Sigmoid colon (tissue), 7 donors: Measurements from ENCODE around the gene ZDHHC12. TPM values are rescaled to one million over a fixed set of nuclear protein-coding genes. Genes with fewer than 3 reads are reported as not detected.
A peak's percentile ranks its signal among the peaks of the same experiment; 100 is the strongest.

Experiments used
- DNase-seq: peaks from one replicate; pipeline ENCODE4 v3.0.0-alpha.2; 2019
- H3K27ac ChIP-seq, 4 donors: fragments of 200-600 bp; sonication (generic); one replicate each; pipeline ENCODE4 v1.5.1; 2016 to 2019; ENCODE audit warnings: mild to moderate bottlenecking in 1 of 4
- H3K27me3 ChIP-seq, 3 donors: fragments of 200-600 bp; sonication (generic); one replicate each; pipeline ENCODE4 v1.5.1; 2019; ENCODE audit warnings: mild to moderate bottlenecking in 1 of 3
- H3K36me3 ChIP-seq, 4 donors: fragments of 200-600 bp; sonication (generic); one replicate each; pipeline ENCODE4 v1.5.1; 2016 to 2019
- H3K4me1 ChIP-seq, 4 donors: fragments of 200-600 bp; sonication (generic); one replicate each; pipeline ENCODE4 v1.5.1; 2017 to 2019
- H3K4me3 ChIP-seq, 4 donors: fragments of 200-600 bp; sonication (generic); one replicate each; pipeline ENCODE4 v1.5.1; 2017 to 2019; ENCODE audit warnings: mild to moderate bottlenecking in 2 of 4, moderate library complexity in 1 of 4
- H3K9me3 ChIP-seq, 4 donors: fragments of 200-600 bp in 3 of 4; sonication (generic) in 3 of 4; one replicate each; pipeline versions ENCODE4 v1.5.1 to v1.6.1; 2013 to 2019
- CTCF ChIP-seq, 4 experiments: fragments of 450-650 bp in 3 of 4; fragments of 200-600 bp in 1 of 4; IDR thresholded peaks; one replicate each; pipeline ENCODE4 v1.5.1; 2016 to 2019; ENCODE audit warnings: antibody characterized with exemption in 4 of 4, mild to moderate bottlenecking in 3 of 4, moderate library complexity in 2 of 4
- EP300 ChIP-seq, 4 donors: sonication (generic); formaldehyde crosslinking; IDR thresholded peaks; one replicate each; pipeline ENCODE4 v1.6.1; 2017; ENCODE audit warnings: antibody characterized with exemption in 4 of 4
- POLR2A ChIP-seq, 2 donors: fragments of 450-650 bp; IDR thresholded peaks; one replicate each; pipeline ENCODE4 v1.6.1; 2016; ENCODE audit warnings: antibody characterized with exemption in 2 of 2, mild to moderate bottlenecking in 2 of 2, moderate library complexity in 2 of 2
- POLR2AphosphoS5 ChIP-seq, 4 donors: sonication (generic); formaldehyde crosslinking; IDR thresholded peaks; one replicate each; pipeline ENCODE4 v1.6.1; 2017; ENCODE audit warnings: antibody characterized with exemption in 4 of 4
- WGBS, 2 donors: extraction: QIAGEN DNeasy Blood & Tissue Kit; methylation state at CpG; one replicate each; pipeline ENCODE4 v1.1.7; 2013; 5-methylcytosine and 5-hydroxymethylcytosine counted together
- intact Hi-C: fragments of 100-400 bp; cut with DNase I; formaldehyde crosslinking; loops from one replicate; pipeline ENCODE4 v1.15.1; 2023
- polyA plus RNA-seq, 3 donors: library from polyadenylated mRNA; stranded (reverse); fragments of 200-250 nt; gene quantifications; one replicate each; pipeline ENCODE4 v1.2.3, GENCODE V29; 2013
- total RNA-seq, 4 donors: library from RNA; depleted of rRNA; stranded (reverse); fragments of >200 nt; gene quantifications; one replicate each; pipeline ENCODE4 v1.1.0, GENCODE V29; 2016
- donor health status: healthy with polysubstance abuse.
- donor health status: Bipolar disorder and iron deficiency.
- donor health status: healthy.

The ZDHHC12 gene
- total and polyA plus RNA-seq, 7 donors: 13.3 to 123 (median 46.2) TPM

DNA sequence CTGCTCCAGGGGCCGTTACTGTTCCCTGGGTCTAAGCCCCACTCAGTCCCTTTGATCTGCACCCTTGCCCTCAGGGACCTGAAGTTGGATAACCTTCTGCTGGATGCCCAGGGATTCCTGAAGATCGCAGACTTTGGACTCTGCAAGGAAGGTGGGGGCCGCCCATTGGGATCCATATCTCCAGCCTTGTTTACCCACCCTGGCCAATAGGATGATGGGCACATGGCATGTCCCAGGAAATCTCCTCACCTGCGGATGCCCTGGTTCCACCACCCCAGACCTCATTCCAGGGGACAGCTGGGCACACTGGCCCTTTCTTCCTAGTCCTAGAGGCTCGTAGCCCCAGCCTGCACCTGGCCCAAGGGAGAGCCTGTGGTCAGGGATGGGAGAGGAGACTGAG is 5.5 kb downstream of the ZDHHC12 start:
- intact Hi-C loops: no loop called here
- no peaks in the 10 kb centered on the region for H3K36me3 ChIP-seq
- peaks cover 0 to 6% (median 2%) of the 10 kb centered on the region in 4 donors for H3K4me1 ChIP-seq
- TF ChIP-seq CTCF (IDR thresholded peaks at IDR 0.05) (no peak), POLR2A (IDR thresholded peaks at IDR 0.05) (no peak), POLR2AphosphoS5 (IDR thresholded peaks at IDR 0.05) (no peak), EP300 (IDR thresholded peaks at IDR 0.05) (no peak)
- no peak for DNase-seq
- no peak overlapping the region for H3K27ac ChIP-seq
- H3K4me3 ChIP-seq: no peak overlapping the region
- no peaks in the 10 kb centered on the region for H3K27me3 ChIP-seq
- no peaks in the 10 kb centered on the region for H3K9me3 ChIP-seq
- 48 to 80% methylated on average over 5 of the region's 5 CpGs for WGBS, 2 donors

DNA sequence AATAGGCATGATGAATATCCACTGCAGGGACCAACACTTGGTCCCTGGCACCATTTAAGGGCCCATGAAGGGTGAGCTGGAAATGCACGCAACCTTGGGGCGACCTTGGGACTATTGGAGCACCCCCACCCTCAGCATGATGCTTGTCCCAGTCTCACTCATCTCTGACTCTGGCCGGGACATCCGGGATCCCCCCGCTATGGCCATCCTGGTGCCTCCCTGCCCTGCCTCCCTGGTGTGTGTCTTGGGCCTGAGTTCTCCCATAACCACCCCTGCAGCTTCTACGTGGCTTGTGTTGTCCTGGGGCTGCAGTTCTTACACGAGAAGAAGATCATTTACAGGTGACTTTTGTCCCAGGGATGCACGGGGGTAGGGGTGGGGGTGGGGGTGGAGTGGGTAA is 5.9 kb downstream of the ZDHHC12 start:
- intact Hi-C loops: no loop called here
- TF ChIP-seq EP300 (IDR thresholded peaks at IDR 0.05) (no peak), POLR2AphosphoS5 (IDR thresholded peaks at IDR 0.05) (no peak), CTCF (IDR thresholded peaks at IDR 0.05) (no peak), POLR2A (IDR thresholded peaks at IDR 0.05) (no peak)
- no peaks in the 10 kb centered on the region for H3K9me3 ChIP-seq
- no peak for DNase-seq
- no peaks in the 10 kb centered on the region for H3K27me3 ChIP-seq
- H3K4me3 ChIP-seq: no peak overlapping the region
- peaks cover 0 to 2% (median under 1%) of the 10 kb centered on the region in 4 donors for H3K4me1 ChIP-seq
- H3K36me3 ChIP-seq: no peaks in the 10 kb centered on the region
- WGBS, 2 donors: 81 to 88% methylated on average over 8 of the region's 8 CpGs
- no peak overlapping the region for H3K27ac ChIP-seq

DNA sequence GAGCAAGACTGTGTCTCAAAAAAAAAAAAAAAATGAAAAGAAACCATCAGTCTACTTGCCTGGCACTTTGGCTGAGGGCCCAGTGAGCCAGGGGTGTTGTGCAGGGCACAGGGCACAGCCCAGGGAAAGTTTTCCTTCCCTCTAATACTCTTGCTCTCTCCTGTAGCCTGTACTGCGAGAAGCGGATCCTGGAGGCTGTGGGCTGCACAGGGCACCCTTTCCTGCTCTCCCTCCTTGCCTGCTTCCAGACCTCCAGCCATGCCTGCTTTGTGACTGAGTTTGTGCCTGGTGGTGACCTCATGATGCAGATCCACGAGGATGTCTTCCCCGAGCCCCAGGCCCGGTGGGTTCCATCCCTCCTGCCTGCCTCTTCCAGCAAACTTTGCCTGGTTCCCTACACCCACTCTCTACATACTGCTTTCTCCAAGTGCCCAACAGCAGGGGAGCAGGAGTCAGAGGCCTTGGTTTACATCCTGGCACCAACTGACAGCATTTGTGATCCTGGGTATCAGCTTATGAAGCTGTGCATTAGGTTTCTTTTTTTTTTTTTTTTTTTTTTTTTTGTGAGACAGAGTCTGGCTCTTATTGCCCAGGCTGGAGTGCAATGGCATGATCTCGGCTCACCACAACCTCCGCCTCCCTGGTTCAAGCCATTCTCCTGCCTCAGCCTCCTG is 7.2 kb downstream of the ZDHHC12 start:
- H3K27ac ChIP-seq: no peak overlapping the region
- H3K4me3 ChIP-seq: no peak overlapping the region
- 60 to 83% methylated on average over 7 of the region's 7 CpGs for WGBS, 2 donors
- no peaks in the 10 kb centered on the region for H3K4me1 ChIP-seq
- no peaks in the 10 kb centered on the region for H3K36me3 ChIP-seq
- TF ChIP-seq POLR2A (IDR thresholded peaks at IDR 0.05) (no peak), POLR2AphosphoS5 (IDR thresholded peaks at IDR 0.05) (no peak), CTCF (IDR thresholded peaks at IDR 0.05) (no peak)
- DNase-seq: no peak
- no peaks in the 10 kb centered on the region for H3K27me3 ChIP-seq
- no peaks in the 10 kb centered on the region for H3K9me3 ChIP-seq
- intact Hi-C loops: no loop called here

DNA sequence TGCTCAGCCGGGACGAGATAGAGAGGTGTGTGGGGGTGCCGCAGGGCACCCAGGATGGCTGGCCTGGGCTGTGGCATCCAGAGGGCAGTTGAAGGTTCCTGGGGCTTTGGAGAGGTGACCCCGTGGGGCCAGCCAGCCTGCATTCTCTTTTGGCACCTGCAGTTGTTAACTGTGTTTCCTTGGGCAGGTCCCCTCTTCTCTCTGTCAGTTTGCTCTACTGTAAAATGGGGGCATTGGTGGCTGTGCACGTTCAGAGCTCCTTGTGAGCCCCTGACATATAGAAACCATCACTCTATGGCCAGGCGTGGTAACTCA is 8.5 kb downstream of the ZDHHC12 start:
- WGBS, 2 donors: 90 to 92% methylated on average over 6 of the region's 6 CpGs
- TF ChIP-seq POLR2AphosphoS5 (IDR thresholded peaks at IDR 0.05): no peak
- TF ChIP-seq EP300 (IDR thresholded peaks at IDR 0.05): no peak
- no peak for TF ChIP-seq POLR2A (IDR thresholded peaks at IDR 0.05)
- TF ChIP-seq CTCF (IDR thresholded peaks at IDR 0.05): no peak
- no peak overlapping the region for H3K4me3 ChIP-seq
- H3K27ac ChIP-seq: no peak overlapping the region
- H3K4me1 ChIP-seq: no peaks in the 10 kb centered on the region
- H3K9me3 ChIP-seq: no peaks in the 10 kb centered on the region
- intact Hi-C loops: no loop called here
- H3K27me3 ChIP-seq: no peaks in the 10 kb centered on the region
- peak; percentile 21 for DNase-seq
- H3K36me3 ChIP-seq: no peaks in the 10 kb centered on the region
